Right ventricle myocardium inferior (tissue), 1 donor: Measurements from ENCODE around the gene TIMM44. TPM values are rescaled to one million over a fixed set of nuclear protein-coding genes. Genes with fewer than 3 reads are reported as not detected.
"Not testable (repeated sequence)": the region's sequence is repeated elsewhere in the genome, so short reads cannot be mapped to it uniquely, and the experiment has no call there.

Source experiments
- ATAC-seq: fragments of 200-7000 bp; cut with Tn5 transposase; one replicate; pipeline ENCODE4 v1.9.1; 2020; ENCODE audit warnings: mild to moderate bottlenecking, moderate library complexity
- DNase-seq: peaks from one replicate; pipeline ENCODE4 v3.0.0; 2021; ENCODE audit errors: missing footprints
- intact Hi-C: fragments of 100-400 bp; cut with DNase I; formaldehyde crosslinking; loops from one replicate; pipeline ENCODE4 v1.11.0; 2022
- total RNA-seq: library from RNA; stranded (reverse); fragmentation: NEBNext Ultra II Directional; extraction: Animal tissue kit (Norgen Biotek cat#: 25700); gene quantifications from one replicate; pipeline ENCODE4 v1.2.1, GENCODE V29; 2021
- donor health status: DM: no; HTN: yes; CAD: no; lungs with severe emphysema.

The TIMM44 gene
- total RNA-seq, 1 donor from 2014 or later = 111 TPM

GRCh38 chr19:7930030-7930429 lies 13.4 kb downstream of the TIMM44 start:
- DNase-seq, ATAC-seq, intact Hi-C loops: not testable (repeated sequence)

- DNase-seq (no peak), ATAC-seq (no peak)
- intact Hi-C loops = no loop called here
These were observed 14.4 kb downstream of the TIMM44 start for GRCh38 chr19:7928741-7929701.

GRCh38 chr19:7928334-7928706 lies 15.1 kb downstream of the TIMM44 start:
- intact Hi-C loops = no loop called here
- no peak for DNase-seq
- no peak for ATAC-seq

GRCh38 chr19:7927605-7928333 lies 15.7 kb downstream of the TIMM44 start:
- intact Hi-C loops = no loop called here

GRCh38 chr19:7926727-7927604 lies 16.5 kb downstream of the TIMM44 start:
- intact Hi-C loops = no loop called here
- ATAC-seq = no peak
- no peak for DNase-seq

More at GRCh38 chr19:7927605-7928333, 15.7 kb downstream of the TIMM44 start:
- no peak for ATAC-seq
- no peak for DNase-seq

GRCh38 chr19:7926021-7926726 lies 17.3 kb downstream of the TIMM44 start, which contains the start of gene CTXN1:
Gene CTXN1, minus strand, starts transcription at chr19:7926135. Its CDS starts 597 bp downstream, at chr19:7925538.
- DNase-seq (no peak), ATAC-seq (peak; percentile 29)
- intact Hi-C loops = no loop called here

- intact Hi-C loops = no loop called here
- DNase-seq (no peak), ATAC-seq (no peak)
These were observed 18.2 kb downstream of the TIMM44 start for GRCh38 chr19:7925171-7925851.

GRCh38 chr19:7924651-7925170 lies 18.8 kb downstream of the TIMM44 start:
- intact Hi-C loops = no loop called here
- ATAC-seq = no peak
- no peak for DNase-seq

- ATAC-seq = no peak
- intact Hi-C loops = no loop called here
These were observed 19.2 kb downstream of the TIMM44 start for GRCh38 chr19:7924241-7924640.

GRCh38 chr19:7923295-7924191 lies 19.9 kb downstream of the TIMM44 start:
- no peak for DNase-seq
- no peak for ATAC-seq
- intact Hi-C loops = no loop called here

More at GRCh38 chr19:7924241-7924640, 19.2 kb downstream of the TIMM44 start:
- no peak for DNase-seq

- DNase-seq = no peak
- intact Hi-C loops = no loop called here
- no peak for ATAC-seq
These were observed 20.6 kb downstream of the TIMM44 start for GRCh38 chr19:7922836-7923195.

GRCh38 chr19:7921967-7922835 lies 21.3 kb downstream of the TIMM44 start:
- ATAC-seq = no peak
- no peak for DNase-seq
- intact Hi-C loops = loop anchor here (2.0 kb wide), 1 partner anchor 21 kb away; the partner anchor contains the start of gene TIMM44

GRCh38 chr19:7921302-7921966 lies 22.0 kb downstream of the TIMM44 start:
- DNase-seq (no peak), ATAC-seq (no peak)
- intact Hi-C loops = loop anchor here (2.0 kb wide), 1 partner anchor 21 kb away; the partner anchor contains the start of gene TIMM44

- intact Hi-C loops = loop anchor here (1.0 to 2.0 kb wide), 3 partner anchors 17 to 594 kb away; partner anchors contain the start of genes MAP2K7, TIMM44 and ZNF414
- ATAC-seq (peak; percentile 89), DNase-seq (peak; percentile 100)
These were observed 22.8 kb downstream of the TIMM44 start for GRCh38 chr19:7920519-7921301.
